NCI-H2029 treated with DMSO at 0.1 percent for 48 hours (cell line): Measurements from ENCODE around the gene UPB1.
A peak's percentile ranks its signal among the peaks of the same experiment; 100 is the strongest.
"Not testable (repeated sequence)": the region's sequence is repeated elsewhere in the genome, so short reads cannot be mapped to it uniquely, and the experiment has no call there.

ENCODE experiments used
- DNase-seq: peaks from one replicate; lab custom pipeline; 2025; lab: John Stamatoyannopoulos, UW

Gene UPB1

GRCh38 chr22:24504956-24505736 lies 10.0 kb downstream of the UPB1 start:
- DNase-seq = peak; percentile 15

- DNase-seq = peak; percentile 66
These were observed 11.8 kb downstream of the UPB1 start for GRCh38 chr22:24506802-24507438.

DNA sequence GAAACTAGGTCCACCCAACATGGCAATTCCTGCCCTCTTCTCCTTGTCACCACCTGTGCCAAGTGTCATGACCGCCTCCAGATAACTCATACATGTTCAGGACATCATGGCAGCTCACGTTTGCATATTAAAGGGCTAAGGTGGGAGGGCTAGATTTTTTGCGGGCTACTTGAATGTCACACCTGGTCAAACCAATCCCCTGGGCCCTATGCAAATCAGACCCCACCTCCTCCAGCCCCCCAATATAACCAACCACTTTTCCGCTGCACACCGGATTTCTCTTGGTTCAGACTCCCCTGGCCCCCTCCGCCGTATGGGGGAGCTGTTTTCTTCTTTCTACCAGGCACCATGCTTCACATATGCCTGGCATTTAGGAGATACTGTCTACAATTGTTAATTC lies 12.6 kb downstream of the UPB1 start:
- no peak for DNase-seq

GRCh38 chr22:24510637-24511625 lies 15.8 kb downstream of the UPB1 start:
- no peak for DNase-seq

- no peak for DNase-seq
These were observed 16.9 kb downstream of the UPB1 start for GRCh38 chr22:24512043-24512442.

GRCh38 chr22:24513378-24514240 lies 18.5 kb downstream of the UPB1 start:
- DNase-seq = no peak

GRCh38 chr22:24514241-24515026 lies 19.3 kb downstream of the UPB1 start:
- no peak for DNase-seq

- DNase-seq = no peak
These were observed 19.9 kb downstream of the UPB1 start for GRCh38 chr22:24515027-24515338.

GRCh38 chr22:24516301-24516737 lies 21.2 kb downstream of the UPB1 start:
- DNase-seq = no peak

GRCh38 chr22:24517446-24517845 lies 22.3 kb downstream of the UPB1 start:
- DNase-seq = no peak

GRCh38 chr22:24518228-24518627 lies 23.1 kb downstream of the UPB1 start:
- DNase-seq = no peak

- no peak for DNase-seq
These were observed 23.8 kb downstream of the UPB1 start for GRCh38 chr22:24518771-24519485.

- no peak for DNase-seq
These were observed 24.4 kb downstream of the UPB1 start for GRCh38 chr22:24519496-24519895.

- DNase-seq = peak; percentile 76
These were observed 26.7 kb downstream of the UPB1 start for GRCh38 chr22:24521791-24522245.

- no peak for DNase-seq
These were observed 28.7 kb downstream of the UPB1 start for GRCh38 chr22:24523873-24524272.

GRCh38 chr22:24525416-24526037 lies 30.4 kb downstream of the UPB1 start:
- peak; percentile 35 for DNase-seq

DNA sequence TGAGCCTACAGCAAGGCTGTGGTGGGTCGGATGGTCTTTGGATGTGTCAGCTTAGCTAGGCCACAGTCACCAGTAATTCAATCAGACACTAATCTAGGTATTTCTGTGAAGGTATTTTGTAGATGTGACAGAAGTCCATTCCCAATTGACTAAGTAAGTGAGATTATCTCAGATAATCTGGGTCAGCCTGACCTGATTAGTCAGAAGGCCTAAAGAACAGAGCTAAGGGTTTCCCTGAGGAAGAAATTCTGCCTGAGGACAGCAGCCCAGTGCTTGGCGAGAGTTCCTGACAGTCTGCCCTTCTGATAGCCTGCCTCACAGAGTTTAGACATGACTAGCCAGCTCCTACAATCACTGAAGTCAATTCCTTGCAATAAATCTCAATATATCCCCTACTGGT lies 31.1 kb downstream of the UPB1 start:
- no peak for DNase-seq

DNA sequence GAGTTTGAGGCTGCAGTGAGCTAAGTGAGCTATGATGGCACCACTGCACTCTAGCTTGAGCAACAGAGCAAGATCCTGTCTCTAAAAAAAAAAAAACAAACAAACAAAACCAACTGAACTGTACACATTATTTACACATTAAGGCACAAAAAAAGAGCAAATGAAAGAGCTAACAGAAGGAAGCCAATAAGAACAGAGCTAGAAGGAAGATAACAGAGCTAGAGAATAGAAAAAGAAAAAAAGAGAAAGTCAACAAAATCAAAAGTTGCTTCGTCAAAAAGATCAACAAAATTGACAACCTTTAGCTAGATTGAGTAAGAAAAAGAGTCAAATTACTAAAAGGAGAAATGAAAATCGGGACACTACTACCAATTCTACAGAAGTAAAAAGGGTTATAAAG lies 34.8 kb downstream of the UPB1 start:
- DNase-seq = no peak

DNA sequence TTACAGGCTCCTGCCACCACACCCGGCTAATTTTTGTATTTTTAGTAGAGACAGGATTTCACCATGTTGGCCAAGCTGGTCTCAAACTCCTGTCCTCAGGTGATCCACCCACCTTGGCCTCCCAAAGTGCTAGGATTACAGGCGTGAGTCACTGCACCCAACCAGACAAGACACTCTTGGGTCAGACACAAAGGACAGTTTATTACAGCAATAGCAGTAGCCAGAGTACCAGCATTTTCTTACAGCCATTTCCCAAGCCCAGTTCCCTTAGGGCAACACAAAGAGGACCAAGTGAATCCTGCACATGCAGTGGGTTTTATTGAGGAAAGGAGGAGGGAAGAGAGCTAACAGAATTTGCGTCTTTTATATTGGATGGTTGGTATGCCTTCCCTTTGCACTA lies 35.8 kb downstream of the UPB1 start:
- not testable (repeated sequence) for DNase-seq

DNA sequence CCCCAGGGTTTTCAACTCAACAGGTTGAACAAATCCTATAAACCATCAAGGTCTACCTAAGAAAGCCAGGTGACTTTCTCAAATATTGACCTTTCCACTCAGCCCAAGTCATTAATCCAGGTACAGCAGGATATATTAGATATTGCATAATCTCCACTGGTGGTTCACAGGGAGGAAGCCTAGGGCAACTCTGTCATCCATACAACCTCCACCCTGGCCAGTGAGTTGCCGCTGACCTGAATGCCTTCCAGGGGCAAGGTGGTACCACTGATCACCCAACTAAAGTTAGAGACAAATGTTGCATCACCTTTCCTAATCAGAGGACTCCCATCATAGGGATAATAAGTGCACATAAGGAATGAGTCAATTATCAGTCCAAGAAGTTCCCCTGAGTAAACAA lies 36.9 kb downstream of the UPB1 start:
- peak; percentile 9 for DNase-seq
